Activated CD4-positive, alpha-beta T cell treated with anti-CD3 and anti-CD28 coated beads, Interleukin-2, Interleukin-6, amounts not matched to agents 100 ng/mL and 50 ng/mL, durations not matched to agents 16 hours and 8 hours (primary cell): ENCODE measurements around the gene FBXW11.

ENCODE experiments used
- DNase-seq: peaks from one replicate; pipeline ENCODE4 v3.0.0-alpha.2; 2020

The FBXW11 gene

GRCh38 chr5:172015346-172015745, 8.9 kb upstream of the FBXW11 start:
- no peak for DNase-seq

GRCh38 chr5:172010278-172010677, 3.8 kb upstream of the FBXW11 start:
- no peak for DNase-seq

DNA sequence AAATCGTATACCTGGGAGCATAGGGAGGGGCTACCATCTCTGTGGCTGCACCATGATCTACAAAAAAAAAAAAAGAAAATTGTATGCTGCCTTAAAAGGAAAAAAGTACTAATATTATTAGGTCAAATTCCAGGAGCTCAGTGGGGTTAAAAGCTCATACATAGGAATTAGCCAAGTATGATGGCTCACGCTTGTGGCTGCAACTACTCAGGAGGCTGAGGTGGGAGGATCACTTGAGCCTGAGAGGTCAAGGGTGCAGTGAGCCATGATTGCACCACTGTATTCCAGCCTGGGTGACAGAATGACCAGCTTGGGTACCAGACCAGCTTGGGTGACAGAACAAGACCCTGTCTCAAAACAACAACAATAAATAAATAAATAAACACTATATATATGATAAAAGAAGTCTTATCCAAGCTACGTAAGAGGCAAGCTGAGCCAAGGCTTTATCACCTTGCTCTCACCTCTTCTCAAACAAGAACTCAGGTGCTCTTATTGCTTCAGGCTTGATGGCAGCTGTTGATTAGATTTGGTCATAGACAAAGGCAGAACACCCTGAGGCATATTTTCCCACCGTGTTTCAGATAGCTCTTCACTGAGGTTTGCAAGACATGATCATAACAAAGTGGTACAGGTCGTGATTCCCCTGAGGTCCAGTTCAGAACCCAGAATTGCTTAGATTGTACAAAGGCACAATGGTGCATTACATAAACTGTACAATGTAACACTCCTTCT, 3.3 kb upstream of the FBXW11 start:
- no peak for DNase-seq

DNA sequence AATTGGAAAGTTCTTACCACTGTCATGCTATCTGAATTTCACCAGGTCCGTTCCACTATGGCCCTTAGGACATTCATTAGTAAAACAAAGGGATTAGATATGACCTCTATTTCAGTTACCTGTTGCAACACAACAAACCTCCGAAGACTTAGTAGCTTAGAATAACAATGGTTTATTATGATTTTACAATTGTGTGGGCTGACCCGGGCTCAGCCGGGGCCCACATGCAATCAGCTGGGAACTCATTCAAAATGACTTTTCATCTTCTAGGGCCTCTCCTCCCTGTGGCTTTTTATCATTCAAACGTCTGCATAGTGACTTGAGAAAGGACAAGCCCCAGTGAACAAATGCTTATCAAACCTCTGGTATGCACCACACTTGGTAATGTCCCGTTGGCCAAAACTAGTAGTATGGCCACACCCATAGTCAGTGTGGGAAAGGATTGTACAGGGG, 2.3 kb upstream of the FBXW11 start:
- no peak for DNase-seq

DNA sequence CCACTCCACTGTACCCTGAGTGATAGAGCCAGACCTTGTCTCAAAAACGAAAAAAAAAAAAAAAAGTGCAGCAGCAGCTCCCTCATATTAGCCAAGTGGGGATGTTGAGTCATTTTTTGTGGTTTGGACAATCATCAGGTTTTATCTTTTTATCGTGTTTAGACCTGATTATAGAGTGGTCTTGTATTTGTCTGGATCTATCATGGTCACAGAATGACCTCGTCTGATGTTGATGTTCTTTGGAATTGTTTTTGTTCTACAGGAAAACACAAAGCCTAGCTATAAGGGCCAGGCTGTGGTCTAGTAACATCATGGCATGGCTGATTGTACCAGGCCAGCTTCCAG, 1.6 kb upstream of the FBXW11 start:
- no peak for DNase-seq

- DNase-seq = no peak
These were observed 1.0 kb upstream of the FBXW11 start for GRCh38 chr5:172007175-172008110.

GRCh38 chr5:172005708-172006320, 624 bp downstream of the FBXW11 start:
- DNase-seq = peak; percentile 30

DNA sequence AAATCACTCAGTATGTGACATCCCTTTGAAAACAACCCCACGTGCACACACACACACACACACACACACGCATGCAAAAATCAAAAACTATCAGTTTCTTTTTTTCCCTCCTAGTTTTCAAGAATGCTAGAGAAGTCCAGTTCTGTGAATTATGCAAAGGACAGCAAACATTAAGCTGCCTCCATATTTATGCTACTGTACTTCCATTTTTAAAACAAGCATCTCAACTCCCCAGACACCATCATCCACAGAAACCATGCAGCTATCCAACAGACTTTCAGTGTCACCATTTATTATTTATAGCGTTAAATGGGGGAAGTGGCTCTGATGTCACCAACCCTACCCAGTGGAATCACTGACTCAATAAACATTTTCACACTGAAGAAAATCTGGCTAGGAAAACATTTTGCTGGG, 1.6 kb downstream of the FBXW11 start:
- DNase-seq = peak; percentile 54

DNA sequence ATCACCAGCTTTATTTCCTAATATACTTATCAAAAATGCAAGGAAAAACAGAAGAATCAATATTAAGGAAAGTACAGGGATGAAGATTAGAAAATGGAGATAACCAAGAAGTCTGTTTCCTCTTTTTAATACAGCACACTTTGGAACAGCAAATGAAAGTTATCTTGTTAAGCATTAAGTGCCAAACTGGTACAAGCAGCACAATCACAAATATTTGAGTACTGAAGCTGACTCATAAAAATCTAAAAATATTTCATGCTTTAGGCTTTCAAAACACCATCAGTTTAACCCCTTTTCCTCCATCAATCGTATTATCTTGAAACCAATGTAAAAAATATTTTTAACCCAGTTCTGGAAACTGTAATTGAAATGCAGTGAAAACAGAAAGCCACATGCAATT, 2.7 kb downstream of the FBXW11 start:
- no peak for DNase-seq

DNA sequence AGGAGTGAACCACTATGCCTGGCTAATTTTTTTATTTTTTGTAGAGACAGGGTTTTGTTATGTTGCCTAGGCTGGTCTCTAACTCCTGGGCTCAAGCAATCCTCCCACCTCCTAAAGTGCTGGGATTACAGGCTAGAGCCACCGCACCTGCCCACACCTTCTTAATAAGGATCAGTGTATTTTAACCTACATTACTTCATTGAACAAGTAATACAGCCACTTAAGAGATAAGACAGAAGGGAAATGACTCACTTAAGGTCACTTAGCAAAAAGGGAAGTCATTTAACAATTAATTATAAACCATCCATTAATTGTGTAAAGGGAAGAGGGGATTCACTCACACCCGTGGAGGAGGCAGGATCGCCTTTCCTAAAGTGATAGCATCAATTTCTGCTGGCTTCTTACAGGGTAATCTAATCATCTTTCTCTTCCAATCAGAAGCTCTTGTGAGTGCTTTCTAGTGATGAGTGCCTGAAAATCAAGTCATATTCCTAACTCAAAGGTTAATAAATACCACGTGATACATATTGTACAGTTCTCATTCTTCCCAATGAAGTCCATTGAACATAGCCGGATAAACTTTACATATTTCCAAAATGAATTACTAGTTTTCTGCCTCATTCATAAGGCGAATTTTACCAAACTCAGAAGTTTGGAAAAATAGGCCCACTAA, 3.5 kb downstream of the FBXW11 start:
- no peak for DNase-seq

- DNase-seq = peak; percentile 41
These were observed 4.1 kb downstream of the FBXW11 start for GRCh38 chr5:172002310-172002709.

- no peak for DNase-seq
These were observed 6.6 kb downstream of the FBXW11 start for GRCh38 chr5:171999877-172000276.

DNA sequence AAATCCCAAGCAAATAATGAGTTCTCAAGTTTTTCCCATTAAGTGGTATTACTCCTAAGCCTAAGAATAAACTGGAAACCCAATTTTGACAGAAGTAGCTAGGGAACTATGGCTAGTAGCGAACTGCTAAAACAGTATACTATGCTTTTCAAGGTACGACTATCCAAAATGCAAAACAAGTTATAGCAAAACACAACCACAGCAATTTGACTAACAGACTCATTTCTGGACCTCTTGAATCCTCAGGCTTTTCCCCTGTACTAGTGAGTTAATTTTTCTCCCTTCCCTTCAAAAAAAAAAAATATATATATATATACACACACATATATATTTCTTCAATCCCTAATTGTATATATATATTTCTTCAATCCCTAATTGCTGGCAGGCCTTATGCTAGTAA, 7.3 kb downstream of the FBXW11 start:
- DNase-seq = no peak

- DNase-seq = no peak
These were observed 9.4 kb downstream of the FBXW11 start for GRCh38 chr5:171997011-171997410.

DNA sequence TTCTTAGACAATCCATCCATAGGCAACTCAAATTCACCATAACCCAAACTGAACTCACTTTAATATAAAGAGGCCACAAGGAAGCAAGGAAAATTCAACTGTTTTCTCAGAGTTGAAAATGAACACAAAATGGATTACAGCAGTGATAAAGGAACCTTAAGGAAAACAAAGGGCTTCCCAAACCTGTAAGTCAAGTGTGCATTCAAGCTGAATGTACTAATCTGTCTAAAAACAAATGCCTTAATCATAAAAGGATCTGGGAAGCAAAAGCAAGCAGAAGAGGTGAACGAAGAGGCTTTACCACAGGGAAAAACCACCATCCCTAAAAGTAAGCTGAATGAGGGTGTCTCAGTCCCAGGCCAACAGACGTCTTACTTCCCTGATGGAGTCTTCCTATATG, 13.6 kb downstream of the FBXW11 start:
- no peak for DNase-seq

DNA sequence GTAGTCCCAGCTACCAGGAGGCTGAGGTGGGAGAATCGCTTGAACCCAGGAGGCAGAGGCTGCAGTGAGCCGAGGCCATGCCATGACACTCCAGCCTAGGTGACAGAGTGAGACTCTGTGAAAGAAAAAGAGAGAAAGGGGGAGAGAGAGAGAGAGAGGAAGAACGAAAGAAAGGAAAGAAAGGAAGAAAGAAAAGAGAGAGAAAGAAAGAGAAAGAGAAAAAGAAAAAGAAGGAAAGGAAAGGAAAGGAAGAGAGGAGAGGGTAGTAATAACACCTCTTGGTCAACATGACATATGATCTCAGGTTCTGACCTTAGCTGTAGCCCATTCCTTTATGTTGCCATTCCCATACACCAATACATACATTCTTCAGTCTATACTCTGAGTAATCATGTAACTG, 14.1 kb downstream of the FBXW11 start:
- no peak for DNase-seq

- DNase-seq = no peak
These were observed 15.8 kb downstream of the FBXW11 start for GRCh38 chr5:171990713-171991015.

- no peak for DNase-seq
These were observed 16.3 kb downstream of the FBXW11 start for GRCh38 chr5:171989946-171990712.

- peak; percentile 83 for DNase-seq
These were observed 17.2 kb downstream of the FBXW11 start for GRCh38 chr5:171989276-171989675.

DNA sequence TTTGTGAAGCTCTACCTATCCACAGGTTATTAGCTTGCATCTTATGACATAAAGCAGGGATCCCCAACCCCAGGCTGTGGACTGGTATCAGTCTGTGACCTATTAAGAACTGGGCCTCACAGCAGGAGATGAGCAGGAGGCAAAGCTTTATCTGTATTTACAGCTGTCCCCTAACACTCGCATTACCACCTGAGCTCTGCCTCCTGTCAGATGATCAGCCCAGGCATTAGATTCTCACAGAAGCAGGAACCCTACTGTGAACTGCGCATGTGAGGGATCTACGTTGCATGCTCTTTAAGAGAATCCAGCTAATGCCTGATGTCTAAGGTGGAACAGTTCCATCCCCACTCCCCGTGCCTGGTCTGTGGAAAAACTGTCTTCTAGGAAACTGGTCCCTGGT, 19.7 kb downstream of the FBXW11 start:
- no peak for DNase-seq

DNA sequence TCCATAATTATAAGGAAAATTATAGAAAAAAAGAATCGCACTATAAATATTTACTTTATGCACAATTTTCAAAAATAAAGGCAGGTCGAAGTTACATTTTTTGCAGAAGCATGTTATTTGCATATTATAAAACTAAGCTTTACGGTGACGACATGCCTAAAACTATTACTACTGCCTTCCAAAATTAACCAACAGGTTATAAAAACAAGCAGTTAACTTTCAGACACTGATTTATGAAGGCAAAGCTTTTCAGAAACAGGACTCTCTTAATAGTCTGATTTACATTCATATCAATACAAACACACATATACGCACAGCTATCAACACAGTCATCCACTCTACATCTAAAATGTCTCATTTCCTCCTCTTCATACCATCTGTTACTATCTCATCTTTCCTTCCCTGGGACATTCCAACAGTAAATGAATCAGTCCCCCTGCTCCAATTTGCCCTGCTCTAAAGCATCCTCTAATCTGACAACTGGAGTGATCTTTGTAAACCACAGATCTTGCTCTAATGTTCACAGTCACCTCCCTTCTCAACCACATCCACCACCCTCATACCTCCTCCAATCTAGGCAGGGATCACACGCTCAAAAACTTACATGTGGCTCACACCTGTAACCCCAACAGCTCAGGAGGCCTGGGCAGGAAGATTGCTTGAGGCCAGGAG, 21.6 kb downstream of the FBXW11 start:
- peak; percentile 73 for DNase-seq

GRCh38 chr5:171981847-171982246, 24.6 kb downstream of the FBXW11 start:
- DNase-seq = no peak
